Measurements from ENCODE around the gene BLOC1S4.
A peak's percentile ranks its signal among the peaks of the same experiment; 100 is the strongest.

The BLOC1S4 gene

DNA sequence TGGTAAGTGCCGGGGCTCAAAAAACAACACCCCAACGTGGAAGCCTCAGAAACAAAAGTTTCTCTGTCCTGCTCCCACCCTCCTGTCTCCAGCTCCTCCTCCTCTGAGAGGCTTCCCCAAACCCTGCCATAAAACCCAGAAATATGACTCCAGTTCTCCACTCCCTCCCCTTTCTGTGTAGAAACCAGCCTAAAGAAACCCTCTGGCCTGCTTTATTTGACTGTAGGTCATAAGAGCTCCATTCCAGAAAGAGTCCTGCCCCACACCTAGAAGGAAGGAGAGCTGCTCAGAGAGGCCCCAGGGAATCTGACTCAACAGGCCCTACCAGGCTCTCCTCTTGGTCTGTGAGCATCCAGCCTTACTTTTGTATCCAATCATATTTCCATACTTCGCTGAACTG is 23.2 kb upstream of the BLOC1S4 start:
- no peak for DNase-seq

DNA sequence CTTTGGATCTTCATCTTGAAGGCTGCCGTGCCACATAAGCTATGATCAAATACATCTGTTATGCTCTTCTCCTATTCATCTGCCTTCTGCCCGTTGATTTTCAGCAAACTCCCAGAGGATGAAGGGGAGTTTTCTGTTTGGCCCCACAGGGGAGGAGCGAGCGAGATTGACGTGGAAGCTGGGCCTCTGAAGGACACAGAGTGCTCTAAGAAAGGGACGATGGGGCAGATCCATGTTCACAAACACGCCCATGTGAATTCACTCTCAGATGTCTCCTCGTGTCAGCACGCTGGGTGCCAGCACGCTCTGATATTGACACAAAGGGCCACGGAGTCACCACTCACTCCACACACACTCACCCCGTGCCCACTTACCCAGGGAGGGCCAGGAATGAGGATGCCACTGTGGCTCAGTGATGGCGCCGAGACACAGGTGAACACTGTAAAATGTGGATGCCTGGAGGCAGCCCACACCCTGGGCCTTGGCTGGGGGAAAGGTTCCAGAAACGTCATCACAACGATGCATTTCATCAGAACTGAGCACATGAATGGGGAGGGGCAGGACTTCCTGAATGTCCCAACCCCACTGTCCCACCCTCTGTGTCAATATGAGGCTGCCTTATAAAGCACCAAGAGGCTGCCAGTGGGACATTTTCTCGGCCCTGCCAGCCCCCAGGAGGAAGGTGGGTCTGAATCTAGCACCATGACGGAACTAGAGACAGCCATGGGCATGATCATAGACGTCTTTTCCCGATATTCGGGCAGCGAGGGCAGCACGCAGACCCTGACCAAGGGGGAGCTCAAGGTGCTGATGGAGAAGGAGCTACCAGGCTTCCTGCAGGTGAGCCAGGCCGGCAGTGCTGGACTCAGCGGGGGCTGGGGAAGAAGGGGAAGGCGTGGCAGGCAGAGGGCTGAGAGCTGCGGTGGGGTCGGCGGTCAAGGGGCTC is 22.5 kb upstream of the BLOC1S4 start, which contains the start of gene S100P:
Gene S100P (plus strand): TSS at position 648 of the 946 bp plus-strand sequence. CDS start 55 bp downstream, at position 703.
- no peak for DNase-seq

DNA sequence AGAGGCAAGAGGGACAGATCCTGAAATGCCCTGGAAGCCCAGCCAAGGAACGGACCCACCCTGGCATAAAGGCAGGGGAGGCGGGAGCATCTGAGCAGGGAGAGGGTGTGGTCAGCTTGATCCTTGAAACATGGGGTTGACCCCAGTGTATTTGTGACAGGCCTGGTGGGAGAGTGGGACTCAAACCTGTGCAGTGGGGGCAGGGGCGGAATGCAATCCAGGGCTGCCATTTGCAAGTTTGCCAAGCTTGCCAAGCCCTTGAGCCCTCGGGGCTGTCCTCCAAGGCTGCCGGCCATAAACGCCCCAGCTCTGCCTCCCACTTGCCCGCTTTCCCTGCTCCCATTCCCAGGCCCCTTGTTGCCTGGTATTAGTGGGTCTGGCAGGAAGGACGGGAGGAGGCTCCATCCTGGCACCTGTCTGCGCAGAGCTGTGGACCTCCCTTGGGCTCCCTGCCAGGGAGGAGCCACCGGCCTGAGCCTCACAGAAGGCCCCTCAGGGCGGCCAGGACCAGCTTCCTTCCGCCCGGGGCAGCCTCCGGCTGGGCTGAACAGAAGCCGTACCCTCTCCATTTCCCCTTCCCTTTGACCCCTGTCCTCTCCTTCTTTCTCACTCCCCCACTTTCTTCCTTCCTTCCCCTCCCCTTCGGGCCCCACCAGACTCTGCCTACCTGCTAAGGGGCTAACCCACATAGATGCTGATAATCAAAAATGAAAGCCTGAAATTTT is 21.6 kb upstream of the BLOC1S4 start:
- DNase-seq, result no peak

DNA sequence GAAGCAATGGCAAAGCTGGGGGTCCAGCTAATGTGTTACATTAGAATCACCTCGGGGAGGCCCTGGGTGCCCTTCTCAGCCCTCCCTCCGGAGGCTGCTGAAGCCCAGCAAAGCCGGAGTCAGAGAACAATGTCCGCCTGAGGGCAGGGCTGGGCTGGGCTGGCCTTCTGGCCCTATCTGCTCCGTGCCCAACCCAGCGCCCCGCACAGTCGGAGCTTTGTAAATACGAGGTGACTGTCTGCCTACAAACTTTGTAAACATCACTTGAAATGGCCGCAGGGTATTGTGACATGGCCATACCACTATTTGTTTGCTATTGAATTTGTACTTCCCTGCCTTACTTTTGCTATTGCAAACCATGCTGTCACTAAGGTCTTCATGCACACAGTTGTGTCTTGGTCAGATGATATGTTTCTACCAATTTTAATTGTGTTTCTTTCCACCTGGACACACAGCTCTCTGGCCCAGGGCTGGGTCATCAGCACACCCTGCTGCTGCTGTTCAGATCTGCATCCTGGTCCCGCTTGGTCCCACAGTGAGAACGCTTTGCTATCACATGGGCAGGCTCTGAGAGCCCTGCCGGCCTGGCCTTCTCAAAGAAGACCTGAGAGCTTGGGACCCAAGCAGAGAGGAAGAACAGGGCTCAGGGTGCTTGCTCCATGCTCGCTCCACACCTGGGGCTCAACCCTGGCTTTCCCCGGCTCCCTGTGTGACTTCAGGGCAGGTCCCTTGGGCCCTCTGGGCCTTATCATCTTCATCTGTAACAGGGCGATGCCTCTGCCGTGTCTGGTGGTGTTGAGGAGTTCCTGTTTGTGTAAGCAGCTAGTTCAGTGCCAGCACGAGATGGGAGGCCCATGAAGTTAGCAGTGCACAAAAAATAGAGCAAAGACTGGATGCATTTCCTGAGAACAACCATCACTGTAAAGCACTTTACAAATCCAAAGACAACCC is 20.0 kb upstream of the BLOC1S4 start:
- DNase-seq, result peak; percentile 87

DNA sequence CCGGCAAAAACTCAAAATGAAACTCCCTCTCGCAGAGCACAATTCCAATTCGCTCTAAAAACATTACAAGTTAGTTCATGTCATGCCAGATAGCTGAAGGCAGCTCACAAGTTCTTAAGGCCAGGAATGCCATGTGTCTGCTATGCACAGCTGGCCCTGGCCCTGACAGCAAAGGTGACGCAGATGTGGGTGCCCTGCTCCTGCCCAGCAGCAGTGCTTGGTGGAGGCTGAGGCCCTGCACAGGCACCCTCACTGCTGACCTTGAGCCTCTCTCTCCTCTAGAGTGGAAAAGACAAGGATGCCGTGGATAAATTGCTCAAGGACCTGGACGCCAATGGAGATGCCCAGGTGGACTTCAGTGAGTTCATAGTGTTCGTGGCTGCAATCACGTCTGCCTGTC is 19.4 kb upstream of the BLOC1S4 start:
- DNase-seq, result no peak

DNA sequence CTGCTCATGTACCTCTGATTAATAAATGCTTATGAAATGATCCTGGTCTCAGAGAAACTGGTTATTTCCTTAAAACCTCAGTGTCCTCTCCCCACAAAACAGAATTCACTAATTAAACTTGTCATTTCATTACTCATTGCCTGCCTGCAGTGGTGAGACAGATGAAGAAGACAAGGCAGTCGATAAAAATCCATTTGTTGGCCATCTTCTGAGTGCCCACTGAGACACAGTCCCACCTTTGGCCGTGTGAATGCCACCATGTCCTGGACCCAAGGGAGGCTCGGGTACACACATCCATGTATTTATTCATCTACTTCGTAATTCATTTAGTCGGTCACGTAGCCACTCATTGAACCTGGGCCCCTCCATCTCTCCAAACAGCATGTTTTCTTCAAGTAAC is 18.8 kb upstream of the BLOC1S4 start:
- DNase-seq, result no peak

DNA sequence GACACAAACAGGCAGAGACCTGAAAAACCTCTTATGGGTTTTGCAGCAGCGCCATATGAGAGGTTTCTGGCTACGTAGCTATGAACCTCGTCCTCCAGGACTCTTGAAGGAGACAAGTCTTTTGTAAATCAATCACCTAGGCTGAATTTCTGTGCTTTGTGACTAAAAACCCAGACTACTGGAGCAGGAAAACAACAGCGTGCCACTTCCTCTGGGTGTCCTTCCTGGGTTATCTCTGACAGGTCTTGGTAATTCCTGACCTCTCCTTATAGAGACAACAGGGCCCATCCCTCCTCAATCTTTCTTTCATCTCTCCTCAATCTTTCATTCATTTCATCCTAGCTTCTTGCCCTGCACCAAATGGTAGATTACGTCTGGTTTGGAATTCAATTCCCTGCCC is 16.6 kb upstream of the BLOC1S4 start:
- DNase-seq, result no peak

DNA sequence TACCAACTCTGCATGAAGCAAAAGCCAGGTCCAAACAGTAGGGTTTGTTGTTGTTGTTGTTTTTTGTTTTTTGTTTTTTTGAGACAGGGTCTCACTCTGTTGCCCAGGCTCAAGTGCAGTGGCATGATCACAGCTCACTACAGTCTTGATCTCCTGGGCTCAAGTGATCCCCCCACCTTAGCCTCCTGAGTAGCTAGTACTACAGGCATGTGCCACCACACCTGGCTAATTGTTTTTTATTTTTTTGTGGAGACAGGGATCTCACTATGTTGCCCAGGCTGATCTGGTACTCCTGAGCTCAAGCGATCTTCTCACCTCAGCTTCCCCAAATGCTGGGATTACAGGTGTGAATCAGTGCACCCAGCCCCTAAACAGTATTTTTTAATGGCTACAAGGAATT is 16.1 kb upstream of the BLOC1S4 start:
- no peak for DNase-seq

DNA sequence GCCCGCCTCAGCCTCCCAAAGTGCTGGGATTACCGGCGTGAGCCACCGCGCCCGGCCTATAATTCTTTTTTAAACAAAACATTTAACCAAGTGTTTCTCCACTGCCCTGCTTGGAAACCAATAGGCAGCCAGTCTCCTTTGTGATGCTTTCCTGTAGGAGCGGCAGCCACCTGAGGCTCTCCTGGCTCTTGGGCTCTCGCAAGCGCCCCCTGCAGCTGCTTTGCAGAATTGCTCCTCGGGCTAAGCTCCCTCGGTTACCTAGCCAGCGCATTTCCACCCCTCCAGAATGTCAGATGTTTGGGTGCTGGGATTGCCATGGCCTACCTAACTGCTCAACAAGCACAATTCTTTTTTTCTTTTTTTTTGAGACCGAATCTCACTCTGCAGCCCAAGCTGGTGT is 14.6 kb upstream of the BLOC1S4 start:
- peak; percentile 55 for DNase-seq

DNA sequence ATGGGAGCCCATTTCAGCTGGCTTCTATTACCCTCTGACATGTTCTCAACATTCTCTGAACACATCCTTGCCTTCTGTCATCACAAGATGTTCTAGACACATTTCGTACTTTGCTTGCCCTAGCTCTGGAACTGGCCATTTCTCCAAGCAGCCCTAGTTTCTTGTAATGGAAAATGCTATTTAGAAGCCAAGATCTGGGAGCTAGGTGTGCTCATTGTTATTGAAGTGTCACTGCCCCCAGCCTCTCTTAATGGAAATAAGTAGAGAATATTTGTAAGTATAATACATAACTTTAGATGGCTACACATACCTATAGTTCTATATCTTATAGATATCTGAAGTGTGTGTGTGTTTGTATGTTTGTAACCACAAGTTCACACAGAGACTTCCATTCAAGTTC is 13.2 kb upstream of the BLOC1S4 start:
- no peak for DNase-seq

DNA sequence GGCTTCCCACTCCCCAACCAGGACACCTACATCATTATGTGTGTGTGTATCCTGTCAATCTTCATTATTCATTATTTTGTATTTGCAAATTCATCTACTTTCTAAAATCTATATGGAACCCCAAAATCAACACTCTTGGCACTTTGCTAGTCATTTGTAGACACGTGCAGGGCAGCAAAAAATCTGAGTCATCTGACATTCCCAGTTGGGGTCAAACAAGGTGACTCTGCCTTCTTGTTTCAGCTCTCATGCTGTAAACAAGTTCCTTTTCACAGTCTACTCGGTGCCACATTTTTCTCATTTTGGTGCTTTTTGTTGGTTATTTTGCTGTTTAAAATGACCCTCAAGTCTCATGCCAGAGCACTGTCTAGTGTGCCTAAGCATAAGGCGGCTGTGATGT is 12.2 kb upstream of the BLOC1S4 start:
- no peak for DNase-seq

DNA sequence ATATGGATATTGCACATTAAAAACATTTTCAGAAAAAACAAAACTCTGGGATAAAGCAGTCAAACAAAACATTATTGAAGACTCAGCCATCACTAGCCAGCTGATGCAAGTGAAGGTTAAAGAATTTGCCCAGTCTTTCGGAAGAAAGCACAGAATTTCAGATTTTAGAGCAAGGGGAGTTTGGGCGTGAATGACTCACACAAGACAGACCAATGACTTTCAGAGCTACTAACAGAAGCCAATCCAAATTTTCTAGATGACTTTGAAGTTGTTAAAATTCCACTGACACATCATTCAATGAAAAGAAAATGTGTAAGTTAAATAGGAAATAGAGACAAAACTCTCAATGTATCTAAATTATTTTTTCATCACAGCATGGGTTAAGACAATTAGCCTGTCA is 10.3 kb upstream of the BLOC1S4 start:
- no peak for DNase-seq

DNA sequence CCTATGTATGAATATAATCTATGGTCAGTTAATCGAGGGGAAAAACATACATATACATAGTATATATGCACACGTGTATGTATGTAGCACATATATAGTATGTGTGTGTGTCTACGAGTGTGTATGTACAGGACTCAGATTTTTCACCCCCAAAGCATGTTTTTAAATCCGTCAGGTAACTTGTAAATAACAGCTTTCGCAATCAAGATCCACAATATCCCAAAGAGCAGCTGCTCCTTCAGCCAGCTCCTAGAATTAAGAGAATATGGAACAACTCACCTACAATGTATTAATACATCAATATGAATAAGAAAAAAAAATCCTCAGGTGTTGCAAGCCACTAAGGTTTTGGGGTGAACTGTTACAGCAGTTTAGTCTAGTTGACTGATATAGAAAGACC is 9.8 kb upstream of the BLOC1S4 start:
- DNase-seq, result no peak

DNA sequence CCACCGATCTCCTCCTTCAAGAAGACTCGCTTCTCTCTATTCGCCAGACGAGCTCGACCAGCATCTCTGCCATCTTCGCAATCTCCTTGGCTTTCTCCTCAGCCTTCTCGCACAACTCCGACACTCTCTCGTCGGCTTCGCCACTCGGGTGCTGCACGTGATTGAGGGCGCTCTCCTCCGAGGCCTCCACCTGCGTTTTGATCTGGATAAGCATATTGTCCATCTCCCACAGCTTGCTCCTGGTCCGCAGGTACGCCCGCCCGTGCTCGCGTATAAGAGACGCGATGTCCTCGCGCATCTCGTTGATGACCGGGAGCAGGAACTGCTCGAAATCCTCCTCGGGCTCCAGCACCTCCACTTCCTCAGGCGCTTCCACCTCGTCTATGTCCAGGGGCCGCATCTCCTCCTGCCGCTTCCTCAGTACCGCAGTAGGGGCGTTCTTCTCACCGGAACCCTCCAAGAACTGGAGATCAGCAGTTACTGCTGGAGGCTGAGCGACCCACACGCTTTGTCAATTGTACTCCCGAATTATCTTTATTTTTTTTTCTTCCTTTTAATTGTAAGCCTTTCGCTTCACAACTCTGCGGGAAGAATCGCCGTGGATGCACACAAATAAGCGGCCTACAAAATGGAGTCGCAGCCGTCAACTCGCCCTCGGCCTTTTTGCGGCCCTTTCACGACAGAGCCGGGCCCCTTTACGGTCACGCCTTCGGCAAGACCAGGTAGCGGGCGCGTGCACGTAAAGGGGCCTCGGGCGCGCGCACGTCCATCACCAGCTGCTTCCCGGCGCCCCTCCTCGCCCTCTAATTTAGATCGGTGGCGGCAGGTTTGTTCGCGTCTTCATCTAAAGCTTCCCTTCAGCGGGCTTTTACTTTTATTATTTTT is 6.5 kb upstream of the BLOC1S4 start, which contains the start of gene MRFAP1L1:
Gene MRFAP1L1 (minus strand): TSS at position 636 of the 885 bp plus-strand sequence. CDS start 236 bp downstream, at position 400.
- peak; percentile 99 for DNase-seq

DNA sequence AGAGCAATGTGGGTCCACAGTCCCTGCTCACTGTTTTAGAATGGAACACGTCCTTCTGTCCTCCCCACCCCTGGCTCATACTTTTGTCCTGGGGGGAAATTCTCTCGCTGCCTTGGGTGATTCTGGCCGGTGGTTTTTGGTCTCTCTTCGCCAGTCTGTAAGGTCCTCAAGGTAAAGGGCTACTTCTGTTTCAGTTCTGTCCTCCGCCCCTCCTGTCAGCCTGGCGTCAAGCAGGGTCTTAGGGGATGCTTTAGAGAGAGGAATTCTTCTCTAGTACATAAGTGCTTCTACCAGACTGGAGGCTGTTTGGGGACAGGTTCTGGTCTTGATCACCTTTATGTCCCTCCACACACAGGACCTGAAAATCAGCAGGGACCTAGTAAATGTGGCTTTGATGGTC is 5.7 kb upstream of the BLOC1S4 start:
- DNase-seq, result no peak

DNA sequence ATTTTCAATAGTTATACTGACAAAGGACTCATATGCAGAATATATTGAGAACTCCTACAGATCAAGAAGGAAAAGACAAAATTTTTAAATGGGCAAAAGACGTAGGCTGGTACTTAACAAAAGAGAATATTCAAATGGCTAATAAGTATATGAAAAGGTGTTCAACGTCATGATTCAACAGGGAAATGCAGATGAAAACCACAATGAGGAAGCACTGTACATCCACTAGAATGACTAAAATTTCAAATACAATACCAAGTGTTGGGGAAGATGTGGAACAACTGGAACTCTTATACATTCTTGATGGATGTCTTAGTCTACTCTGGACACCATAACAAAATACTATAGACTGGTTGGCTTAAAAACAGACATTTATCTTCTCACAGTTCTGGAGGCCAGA is 5.0 kb upstream of the BLOC1S4 start:
- DNase-seq, result no peak

DNA sequence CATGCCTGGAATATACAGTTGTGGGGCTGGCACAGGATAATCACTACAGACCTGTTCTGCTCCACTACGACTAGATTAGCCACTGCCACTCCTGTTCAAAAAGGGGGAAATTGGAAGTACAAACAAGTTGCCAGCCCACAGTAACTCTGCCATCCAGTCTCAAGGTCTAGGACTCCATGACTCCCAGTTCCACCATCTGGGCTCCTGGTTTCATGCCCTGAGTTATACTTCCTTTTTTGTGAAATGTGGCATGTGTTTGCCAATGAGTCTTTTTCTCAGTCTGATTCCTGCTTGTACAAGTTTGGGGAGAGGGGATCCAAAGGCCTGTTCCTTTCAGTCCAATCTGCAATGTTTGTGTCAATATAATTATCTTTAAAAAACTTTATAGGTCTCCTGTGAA is 1.0 kb upstream of the BLOC1S4 start:
- no peak for DNase-seq

DNA sequence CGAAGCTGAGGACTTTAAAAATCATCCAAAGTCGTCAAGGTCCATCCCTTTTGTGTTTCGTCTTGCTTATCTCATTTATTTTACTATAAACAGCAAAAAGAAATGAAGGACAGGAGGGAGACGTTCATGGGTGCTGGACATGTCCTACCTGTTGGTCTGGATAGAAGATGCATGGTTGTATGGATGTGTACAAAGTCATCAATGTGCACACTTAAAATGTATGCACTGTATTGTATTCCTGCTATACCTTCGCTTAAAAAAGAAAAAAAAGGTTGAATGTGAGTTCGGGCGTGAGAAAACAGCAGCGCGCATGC is 313 bp upstream of the BLOC1S4 start:
- DNase-seq, result no peak

DNA sequence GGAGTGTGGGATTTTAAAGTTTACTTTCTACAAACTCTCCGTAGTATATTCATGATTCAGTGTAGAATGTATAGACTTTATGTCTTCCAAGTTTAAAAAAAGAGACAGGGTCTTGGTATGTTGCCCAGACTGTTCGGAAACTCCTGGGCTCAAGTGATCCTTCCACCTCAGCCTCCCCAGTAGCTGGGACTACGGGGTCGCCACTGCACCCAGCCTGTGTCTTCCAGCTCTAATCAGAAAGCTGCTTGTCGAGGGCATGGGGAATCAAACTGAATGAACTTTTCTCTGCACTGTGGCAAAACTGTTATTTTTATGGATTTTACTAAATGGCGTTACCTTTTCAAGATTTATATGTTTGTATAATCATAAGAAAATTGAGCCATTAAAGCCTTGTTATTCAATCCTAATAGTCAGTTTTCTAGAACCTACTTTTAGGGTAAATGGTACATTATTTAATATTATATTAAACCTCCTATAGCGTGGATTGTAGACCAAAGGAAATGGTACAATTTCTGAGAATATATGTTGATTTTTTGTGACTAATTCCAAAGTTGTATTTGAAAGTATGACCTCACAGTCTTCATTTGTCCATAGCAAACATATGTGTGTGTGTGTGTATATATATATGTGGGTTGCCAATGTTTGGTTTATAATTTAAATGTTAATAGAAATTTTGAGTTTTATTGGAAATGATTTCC is 1.1 kb downstream of the BLOC1S4 start:
- DNase-seq, result peak; percentile 41

DNA sequence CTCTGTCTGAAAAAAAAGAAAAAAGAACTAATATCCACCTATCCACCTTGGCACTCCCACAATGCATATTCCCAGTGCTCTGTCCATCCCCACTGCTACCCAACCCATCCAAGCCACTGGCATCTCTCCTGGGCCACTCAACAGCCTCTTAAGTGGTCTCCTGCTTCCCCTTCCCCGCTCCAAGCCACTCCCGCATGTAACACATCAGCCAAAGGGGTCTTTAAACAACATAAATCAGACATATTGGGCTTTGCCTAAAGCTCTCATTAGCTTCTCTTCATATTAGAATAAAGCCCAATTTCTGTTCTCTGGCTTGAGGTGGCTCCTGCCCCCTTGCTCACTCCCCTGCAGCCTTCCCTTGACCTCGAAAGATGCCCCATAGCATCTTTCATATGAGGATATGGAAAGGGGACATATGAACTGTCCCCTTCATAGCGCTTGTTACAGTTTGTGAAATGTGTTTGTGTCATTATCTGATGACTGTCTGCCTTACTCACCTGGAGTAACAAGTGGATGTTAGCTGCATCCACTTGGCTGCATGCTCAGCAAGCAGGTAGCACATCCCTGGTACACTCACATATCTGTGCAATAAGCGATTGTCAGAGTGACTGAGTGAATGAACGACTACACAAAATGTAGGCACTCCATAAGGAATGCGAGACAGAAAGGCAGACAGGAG is 3.1 kb downstream of the BLOC1S4 start:
- no peak for DNase-seq

Measured in hematopoietic multipotent progenitor cell treated with erythropoietin and hydrocortisone succinate and interleukin-3 and kit ligand, for 6 days (in vitro differentiated cells).